ENCODE results near the gene ZFYVE19.

The ZFYVE19 gene

DNA sequence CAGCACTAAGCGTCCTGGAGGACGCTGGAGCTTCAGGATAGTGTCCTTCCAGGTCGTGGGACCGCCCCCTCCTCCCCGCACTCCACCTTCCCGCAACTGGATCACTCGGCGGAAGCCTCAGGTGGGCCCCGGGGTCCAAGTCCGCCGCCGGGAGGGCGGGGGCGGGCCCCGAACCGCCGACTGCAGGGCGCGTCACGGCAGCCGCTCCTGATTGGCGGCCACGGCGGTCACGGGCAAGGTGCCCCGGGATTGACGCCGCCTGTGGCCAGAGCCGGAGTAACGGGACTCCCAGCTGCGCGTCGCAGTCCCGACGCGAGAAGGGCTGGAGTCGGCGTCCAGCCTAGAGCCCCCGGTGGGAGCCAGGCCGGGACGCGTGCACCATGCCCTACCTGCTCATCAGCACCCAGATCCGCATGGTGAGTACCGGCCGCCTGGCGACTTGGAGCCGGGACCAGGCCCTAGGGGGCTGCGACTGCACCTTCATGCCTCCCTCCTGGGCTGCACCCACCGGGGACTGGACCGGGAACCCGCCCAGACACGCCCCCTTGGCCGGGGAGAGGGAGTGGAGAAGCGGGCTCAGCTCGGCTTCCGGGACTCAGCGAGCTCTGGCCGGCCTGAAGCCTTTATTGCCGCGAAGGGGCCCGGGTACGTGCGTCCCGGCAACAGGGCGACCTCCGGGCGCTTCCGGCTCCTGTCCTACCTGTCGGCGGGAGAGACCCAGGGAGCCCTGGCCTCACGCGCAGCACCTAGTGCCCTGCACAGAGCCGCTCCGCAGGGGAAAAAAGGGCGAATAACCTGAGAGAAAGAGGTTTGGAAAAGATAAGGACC lies 42.9 kb upstream of the ZFYVE19 start, which contains the start of gene GCHFR:
Gene GCHFR, plus strand, starts transcription at position 268 of the 828 bp plus-strand sequence. Its CDS starts 113 bp downstream, at position 381.
- H3K18ac ChIP-seq (ENCODE audit: low read length) = peak within 1 kb of the TSS; percentile 95

DNA sequence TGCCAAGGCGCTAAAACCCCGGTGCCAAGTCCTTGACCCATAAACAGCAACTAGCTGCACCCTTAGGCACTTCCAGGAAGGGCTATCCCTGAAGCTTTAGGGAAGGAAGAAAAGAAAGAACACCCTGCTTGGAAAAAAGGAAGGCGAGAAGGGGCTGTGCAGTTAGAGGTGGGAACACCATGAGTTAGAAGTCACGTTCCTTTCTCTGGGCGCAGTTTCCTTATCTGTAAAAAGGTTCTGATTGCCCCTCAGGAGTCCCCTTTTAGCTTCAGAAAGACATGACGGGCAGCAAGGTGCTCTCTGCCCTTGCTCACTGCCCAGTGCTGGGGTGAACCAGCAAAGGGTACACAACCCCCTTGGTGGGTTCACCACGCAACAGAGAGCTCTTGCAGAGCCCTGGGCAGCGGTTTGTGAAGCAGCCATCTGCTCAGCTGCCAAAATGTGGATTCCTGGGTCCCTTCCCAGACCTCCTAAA lies 42.2 kb upstream of the ZFYVE19 start:
- Histone ChIP-seq H2BK15ac (ENCODE audit: low read length) (no peak overlapping the region), H3K14ac (ENCODE audit: low read length) (no peak overlapping the region), H4K91ac (ENCODE audit: low read depth, low read length, poor library complexity) (no peak overlapping the region), H2BK5ac (ENCODE audit: low read length) (no peak overlapping the region), H3K18ac (ENCODE audit: low read length) (peak overlapping the region; percentile 33), H3K9ac (ENCODE audit: low read depth, low read length, poor library complexity) (no peak overlapping the region), H3K79me1 (ENCODE audit: low read depth, low read length) (no peaks in the 10 kb centered on the region), H3K36me3 (replicated peaks in 1 of 2; ENCODE audit: control insufficient read depth in 2 of 2, insufficient read depth in 2 of 2, low read length in 2 of 2) (peaks cover 2 to 10% of the 10 kb centered on the region in 2 donors), H3K27me3 (ENCODE audit: control insufficient read depth in 3 of 3, insufficient read depth in 3 of 3, low read depth in 1 of 3, low read length in 3 of 3) (peaks cover 0 to 28% (median 4%) of the 10 kb centered on the region in 3 experiments), H2BK12ac (ENCODE audit: low read length) (no peak overlapping the region), H2AFZ (ENCODE audit: low read length) (peak overlapping the region; percentile 92), H3K23ac (ENCODE audit: low read depth, low read length, poor library complexity) (peak overlapping the region; percentile 48), H3K4me2 (ENCODE audit: insufficient read depth, low read length, poor library complexity, severe bottlenecking) (peak overlapping the region; percentile 98), H3K4me3 (ENCODE audit: low read length in 2 of 2) (peak overlapping the region in 1 of 2 donors; percentile 47), H3K27ac (replicated peaks; ENCODE audit: low read length) (no peak overlapping the region), H3K4me1 (ENCODE audit: control insufficient read depth in 2 of 2, insufficient read depth in 1 of 2, low read depth in 1 of 2, low read length in 2 of 2) (peaks cover 2 to 18% of the 10 kb centered on the region in 2 donors), H4K8ac (ENCODE audit: low read depth, low read length) (no peak overlapping the region), H2AK5ac (ENCODE audit: low read depth, low read length) (peak overlapping the region; percentile 21), H3K4ac (ENCODE audit: low read length) (no peak overlapping the region), H2BK120ac (ENCODE audit: low read depth, low read length) (no peak overlapping the region), H3K9me3 (replicated peaks in 1 of 2; ENCODE audit: control insufficient read depth in 2 of 2, insufficient read depth in 1 of 2, low read depth in 1 of 2, low read length in 2 of 2) (no peaks in the 10 kb centered on the region)
- WGBS, 2 donors (ENCODE audit: extremely low coverage in 2 of 2, insufficient read length in 2 of 2, insufficient replicate concordance in 1 of 2) = no CpG with 5 or more reads among the region's 8 CpGs
- no peak for DNase-seq (ENCODE audit: low spot score)

More for the DNA sequence above, 42.9 kb upstream of the ZFYVE19 start, which contains the start of gene GCHFR:
- WGBS, 2 donors (ENCODE audit: extremely low coverage in 2 of 2, insufficient read length in 2 of 2, insufficient replicate concordance in 1 of 2) = no CpG with 5 or more reads among the region's 75 CpGs
- Histone ChIP-seq H3K14ac (ENCODE audit: low read length) (peak within 1 kb of the TSS; percentile 89), H2AFZ (ENCODE audit: low read length) (peak within 1 kb of the TSS; percentile 92), H3K79me1 (ENCODE audit: low read depth, low read length) (no peaks in the 10 kb centered on the region), H3K4me2 (ENCODE audit: insufficient read depth, low read length, poor library complexity, severe bottlenecking) (peak within 1 kb of the TSS; percentile 98), H3K4me3 (ENCODE audit: low read length in 2 of 2) (peak within 1 kb of the TSS; percentile 47 to 74), H3K23ac (ENCODE audit: low read depth, low read length, poor library complexity) (peak within 1 kb of the TSS; percentile 93), H2BK120ac (ENCODE audit: low read depth, low read length) (no peak within 1 kb of the TSS), H3K9me3 (replicated peaks in 1 of 2; ENCODE audit: control insufficient read depth in 2 of 2, insufficient read depth in 1 of 2, low read depth in 1 of 2, low read length in 2 of 2) (no peaks in the 10 kb centered on the region), H3K9ac (ENCODE audit: low read depth, low read length, poor library complexity) (peak within 1 kb of the TSS; percentile 89), H2BK5ac (ENCODE audit: low read length) (no peak within 1 kb of the TSS), H3K27ac (replicated peaks; ENCODE audit: low read length) (no peak within 1 kb of the TSS), H3K27me3 (ENCODE audit: control insufficient read depth in 3 of 3, insufficient read depth in 3 of 3, low read depth in 1 of 3, low read length in 3 of 3) (peaks cover 0 to 28% (median 4%) of the 10 kb centered on the region in 3 experiments), H2BK15ac (ENCODE audit: low read length) (peak within 1 kb of the TSS; percentile 75), H4K91ac (ENCODE audit: low read depth, low read length, poor library complexity) (no peak within 1 kb of the TSS), H2AK5ac (ENCODE audit: low read depth, low read length) (peak within 1 kb of the TSS; percentile 60), H3K4ac (ENCODE audit: low read length) (no peak within 1 kb of the TSS), H3K36me3 (replicated peaks in 1 of 2; ENCODE audit: control insufficient read depth in 2 of 2, insufficient read depth in 2 of 2, low read length in 2 of 2) (peaks cover 2 to 10% of the 10 kb centered on the region in 2 donors), H3K4me1 (ENCODE audit: control insufficient read depth in 2 of 2, insufficient read depth in 1 of 2, low read depth in 1 of 2, low read length in 2 of 2) (peaks cover 2 to 18% of the 10 kb centered on the region in 2 donors), H2BK12ac (ENCODE audit: low read length) (peak within 1 kb of the TSS; percentile 68), H4K8ac (ENCODE audit: low read depth, low read length) (peak within 1 kb of the TSS; percentile 43)
- peak; percentile 42 for DNase-seq (ENCODE audit: low spot score)

- DNase-seq (ENCODE audit: low spot score) = no peak
- no peak overlapping the region for H3K4ac ChIP-seq (ENCODE audit: low read length)
- H2BK15ac ChIP-seq (ENCODE audit: low read length) = no peak overlapping the region
- H2BK5ac ChIP-seq (ENCODE audit: low read length) = no peak overlapping the region
- H3K4me3 ChIP-seq (ENCODE audit: low read length in 2 of 2) = no peak overlapping the region
- peak overlapping the region; percentile 37 for H3K23ac ChIP-seq (ENCODE audit: low read depth, low read length, poor library complexity)
- no peak overlapping the region for H4K8ac ChIP-seq (ENCODE audit: low read depth, low read length)
- H2AK5ac ChIP-seq (ENCODE audit: low read depth, low read length) = peak overlapping the region; percentile 68
- no peak overlapping the region for H2AFZ ChIP-seq (ENCODE audit: low read length)
- peaks cover 2 to 11% of the 10 kb centered on the region in 2 donors for H3K36me3 ChIP-seq (replicated peaks in 1 of 2; ENCODE audit: control insufficient read depth in 2 of 2, insufficient read depth in 2 of 2, low read length in 2 of 2)
- H3K14ac ChIP-seq (ENCODE audit: low read length) = no peak overlapping the region
- no peaks in the 10 kb centered on the region for H3K79me1 ChIP-seq (ENCODE audit: low read depth, low read length)
- H3K4me1 ChIP-seq (ENCODE audit: control insufficient read depth in 2 of 2, insufficient read depth in 1 of 2, low read depth in 1 of 2, low read length in 2 of 2) = peaks cover 2 to 18% of the 10 kb centered on the region in 2 donors
- no peak overlapping the region for H4K91ac ChIP-seq (ENCODE audit: low read depth, low read length, poor library complexity)
- no peak overlapping the region for H3K4me2 ChIP-seq (ENCODE audit: insufficient read depth, low read length, poor library complexity, severe bottlenecking)
- no peak overlapping the region for H3K18ac ChIP-seq (ENCODE audit: low read length)
- no peaks in the 10 kb centered on the region for H3K9me3 ChIP-seq (replicated peaks in 1 of 2; ENCODE audit: control insufficient read depth in 2 of 2, insufficient read depth in 1 of 2, low read depth in 1 of 2, low read length in 2 of 2)
- no peak overlapping the region for H3K9ac ChIP-seq (ENCODE audit: low read depth, low read length, poor library complexity)
- H2BK12ac ChIP-seq (ENCODE audit: low read length) = no peak overlapping the region
- no peak overlapping the region for H3K27ac ChIP-seq (replicated peaks; ENCODE audit: low read length)
- no peak overlapping the region for H2BK120ac ChIP-seq (ENCODE audit: low read depth, low read length)
- no CpG with 5 or more reads among the region's 7 CpGs for WGBS, 2 donors (ENCODE audit: extremely low coverage in 2 of 2, insufficient read length in 2 of 2, insufficient replicate concordance in 1 of 2)
- H3K27me3 ChIP-seq (ENCODE audit: control insufficient read depth in 3 of 3, insufficient read depth in 3 of 3, low read depth in 1 of 3, low read length in 3 of 3) = peaks cover 0 to 28% (median 4%) of the 10 kb centered on the region in 3 experiments
These were observed 40.6 kb upstream of the ZFYVE19 start for GRCh38 chr15:40766194-40766815.
